K562 (cell line): ENCODE measurements around the gene NTS.

Experiments used
- ARID2 ChIP-seq: fragments of 450-650 bp; IDR thresholded peaks from 2 replicates; pipeline ENCODE4 v1.6.1; 2017; ENCODE audit warnings: antibody characterized with exemption, mild to moderate bottlenecking
- EP300 ChIP-seq: IDR thresholded peaks from 2 replicates; pipeline ENCODE4 v1.6.1; 2012; ENCODE audit warnings: low read length, improper control_type of control experiment
- GTF2E2 ChIP-seq: fragments of 200-800 bp; sonication (Bioruptor generic); IDR thresholded peaks from 2 replicates; pipeline ENCODE4 v1.6.1; 2016; ENCODE audit warnings: missing genetic modification characterization, missing compliant biosample characterization
- JUND ChIP-seq, 2 experiments: IDR thresholded peaks; 2 replicates in 1 of 2; 3 replicates in 1 of 2; pipeline ENCODE4 v1.6.1; 2011; ENCODE audit warnings: borderline replicate concordance in 2 of 2, low read depth in 2 of 2, low read length in 2 of 2, improper control_type of control experiment in 1 of 2, missing biosample characterization in 1 of 2, missing genetic modification characterization in 1 of 2, missing genetic modification reagents in 1 of 2
- NFRKB ChIP-seq: fragments of 450-650 bp; IDR thresholded peaks from 2 replicates; pipeline ENCODE4 v1.6.1; 2016; ENCODE audit warnings: low read depth
- RCOR1 ChIP-seq, 2 experiments: IDR thresholded peaks; 2 replicates each; pipeline ENCODE4 v1.6.1; 2012; ENCODE audit warnings: low read depth in 2 of 2, low read length in 2 of 2, borderline replicate concordance in 1 of 2, improper control_type of control experiment in 1 of 2
- SAFB2 ChIP-seq: fragments of 200-400 bp; formaldehyde crosslinking; IDR thresholded peaks from 2 replicates; pipeline ENCODE4 v1.6.1; 2018; ENCODE audit warnings: borderline replicate concordance, low read length, low read depth, moderate library complexity; ENCODE audit not compliant: severe bottlenecking
- SMC3 ChIP-seq: conservative IDR thresholded peaks from 2 replicates; pipeline ENCODE4 v1.6.1; 2011; ENCODE audit warnings: low read depth, low read length, improper control_type of control experiment; ENCODE audit not compliant: insufficient read depth
- ZNF699 ChIP-seq: fragments of 250-450 bp; sonication (Bioruptor Pico); IDR thresholded peaks from 2 replicates; pipeline ENCODE4 v1.8.0; 2021; ENCODE audit warnings: mild to moderate bottlenecking, moderate library complexity; ENCODE audit not compliant: insufficient replicate concordance
- TF ChIP-seq, protein P1 (sequence below), 3 experiments: IDR thresholded peaks in 2 of 3; conservative IDR thresholded peaks in 1 of 3; 2 replicates each; pipeline ENCODE4 v1.5.1; 2011 to 2012; ENCODE audit warnings: low read length in 3 of 3, mild to moderate bottlenecking in 3 of 3, control low read depth in 2 of 3, improper control_type of control experiment in 1 of 3, inconsistent platforms in 1 of 3, low read depth in 1 of 3, mixed read lengths in 1 of 3, moderate library complexity in 1 of 3; ENCODE audit not compliant: insufficient read depth in 2 of 3

DNA sequence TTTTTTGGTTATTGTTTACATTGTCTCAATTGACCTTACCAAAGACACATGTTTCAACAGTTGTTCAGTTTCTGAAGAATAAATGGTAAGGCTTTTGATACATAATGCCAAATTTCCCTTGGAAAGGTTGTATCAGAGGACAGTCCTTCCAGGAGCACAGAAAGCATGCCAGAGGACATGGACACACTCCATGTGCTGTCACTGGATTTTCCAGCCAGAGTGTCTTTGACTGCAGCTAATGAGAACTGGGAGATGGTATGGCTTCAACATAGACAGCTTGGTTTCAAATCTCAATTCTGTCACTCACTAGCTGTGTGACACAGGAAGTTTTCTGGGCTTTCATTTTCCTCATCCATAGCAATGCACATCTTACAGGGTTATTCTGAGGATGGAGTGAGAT is 20.6 kb downstream of the NTS start:
- TF ChIP-seq RCOR1 (IDR thresholded peaks at IDR 0.05; ENCODE audit: borderline replicate concordance in 1 of 2, low read depth in 2 of 2, low read length in 2 of 2) (no peak), GTF2E2 (tag) (no peak), SAFB2 (no peak), SMC3 (no peak), ARID2 (no peak), ZNF699 (CRISPR knock-in tag) (no peak), JUND (IDR thresholded peaks at IDR 0.05; ENCODE audit: borderline replicate concordance, low read depth, low read length) (no peak), JUND (tag; IDR thresholded peaks at IDR 0.05; ENCODE audit: borderline replicate concordance, low read depth, low read length) (no peak), NFRKB (no peak), EP300 (no peak)
- TF ChIP-seq, protein P1, sequence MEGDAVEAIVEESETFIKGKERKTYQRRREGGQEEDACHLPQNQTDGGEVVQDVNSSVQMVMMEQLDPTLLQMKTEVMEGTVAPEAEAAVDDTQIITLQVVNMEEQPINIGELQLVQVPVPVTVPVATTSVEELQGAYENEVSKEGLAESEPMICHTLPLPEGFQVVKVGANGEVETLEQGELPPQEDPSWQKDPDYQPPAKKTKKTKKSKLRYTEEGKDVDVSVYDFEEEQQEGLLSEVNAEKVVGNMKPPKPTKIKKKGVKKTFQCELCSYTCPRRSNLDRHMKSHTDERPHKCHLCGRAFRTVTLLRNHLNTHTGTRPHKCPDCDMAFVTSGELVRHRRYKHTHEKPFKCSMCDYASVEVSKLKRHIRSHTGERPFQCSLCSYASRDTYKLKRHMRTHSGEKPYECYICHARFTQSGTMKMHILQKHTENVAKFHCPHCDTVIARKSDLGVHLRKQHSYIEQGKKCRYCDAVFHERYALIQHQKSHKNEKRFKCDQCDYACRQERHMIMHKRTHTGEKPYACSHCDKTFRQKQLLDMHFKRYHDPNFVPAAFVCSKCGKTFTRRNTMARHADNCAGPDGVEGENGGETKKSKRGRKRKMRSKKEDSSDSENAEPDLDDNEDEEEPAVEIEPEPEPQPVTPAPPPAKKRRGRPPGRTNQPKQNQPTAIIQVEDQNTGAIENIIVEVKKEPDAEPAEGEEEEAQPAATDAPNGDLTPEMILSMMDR (IDR thresholded peaks at IDR 0.05 in 2 of 3, conservative IDR thresholded peaks at IDR 0.05 in 1 of 3; ENCODE audit: insufficient read depth in 2 of 3, low read depth in 1 of 3, low read length in 3 of 3), result no peak
